Measurements from ENCODE around the gene PRMT2. TPM values are rescaled to one million over a fixed set of nuclear protein-coding genes. Genes with fewer than 3 reads are reported as not detected.

PRMT2 gene
- 80.9 and 87.3 TPM in 2 replicates for total RNA-seq

DNA sequence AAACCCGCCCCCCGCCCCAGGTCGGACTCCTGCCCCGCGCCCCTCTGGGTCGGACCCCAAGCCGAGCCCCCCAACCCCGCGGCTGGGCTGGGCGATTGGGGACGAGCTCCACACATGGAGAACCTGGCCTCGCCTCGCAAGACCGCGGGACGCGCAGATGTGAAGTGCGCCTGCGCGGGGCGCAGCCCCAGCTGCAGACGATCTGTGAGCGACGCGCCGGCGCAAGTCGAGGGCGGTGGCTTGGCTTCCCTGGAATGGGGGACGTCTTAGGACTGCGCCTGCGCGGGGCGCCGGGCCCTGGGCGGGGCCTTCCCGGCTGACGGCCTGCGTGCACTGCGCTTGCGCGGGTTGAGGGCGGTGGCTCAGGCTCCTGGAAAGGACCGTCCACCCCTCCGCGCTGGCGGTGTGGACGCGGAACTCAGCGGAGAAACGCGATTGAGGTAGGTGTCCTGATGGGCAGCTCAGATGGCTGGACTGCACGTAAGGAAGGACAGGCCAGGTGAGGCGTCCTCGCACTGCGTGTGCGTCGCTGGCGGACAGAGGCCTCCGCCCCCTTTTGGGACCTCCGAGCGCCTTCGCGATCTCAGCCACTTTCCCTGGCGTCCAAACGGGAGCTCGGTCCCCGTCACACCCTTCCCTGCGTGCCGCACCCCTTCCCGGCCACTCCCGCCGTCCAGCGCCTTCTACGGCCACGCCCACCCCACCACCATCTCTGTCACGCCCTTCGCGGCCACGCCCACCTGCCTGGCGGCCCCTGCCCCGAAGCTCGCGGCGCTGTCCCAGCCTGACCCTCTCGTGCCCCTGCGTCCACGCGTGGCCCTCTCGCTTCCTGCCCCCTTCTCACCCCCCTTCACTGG lies at the start of gene PRMT2:
PRMT2 (plus strand) TSS at position 351 of the 857 bp plus-strand sequence. CDS start 1,278 bp downstream, outside the sequence.

GRCh38 chr21:46604975-46605766 lies 30.3 kb upstream of the PRMT2 start, which contains the start of gene S100B:
S100B (minus strand) TSS chr21:46605082; CDS start chr21:46602415, 2,667 bp downstream.

Other genes starting within 250 kb of the PRMT2 start
- 11.9 and 12.8 TPM in 2 replicates for gene DIP2A, start 176.8 kb upstream of the PRMT2 start, total RNA-seq
- gene S100B, start 30.6 kb upstream of the PRMT2 start, total RNA-seq = 1.3 and 2.2 TPM in 2 replicates